PC-3 (cell line): ENCODE data around the gene ODAD2. TPM values are rescaled to one million over a fixed set of nuclear protein-coding genes. Genes with fewer than 3 reads are reported as not detected.

Experiments
- ATAC-seq: fragments of 200-7000 bp; cut with Tn5 transposase; 2 replicates; pipeline ENCODE4 v1.9.1; 2020; ENCODE audit warnings: mild to moderate bottlenecking, moderate library complexity
- Bru-seq: library from RNA; stranded (reverse); fragments of 400-500 nt; gene quantifications from one replicate; lab custom pipeline; 2021; lab: Mats Ljungman, UMichigan
- BruChase-seq, 2 experiments: library from RNA; stranded (reverse); fragments of 400-500 nt; gene quantifications; one replicate each; lab custom pipeline; 2021; lab: Mats Ljungman, UMichigan
- BruUV-seq: library from RNA; stranded (reverse); fragments of 400-500 nt; replicated peaks from 2 replicates; lab custom pipeline; 2021; lab: Mats Ljungman, UMichigan
- CTCF ChIA-PET: fragments of 300-600 bp; sonication (Branson Sonifier 250); formaldehyde crosslinking; loops from one replicate; lab custom pipeline; 2022; ENCODE audit warnings: antibody characterized with exemption; lab: Charles Lee
- POLR2A ChIA-PET: fragments of 300-600 bp; sonication (Branson Sonifier 250); formaldehyde crosslinking; loops from one replicate; lab custom pipeline; 2022; ENCODE audit warnings: antibody characterized with exemption; ENCODE audit not compliant: unreplicated experiment; lab: Charles Lee
- DNase-seq: peaks from one replicate; pipeline ENCODE4 v3.0.0-alpha.2; 2015
- H2AFZ ChIP-seq: fragments of 300-600 bp; sonication (generic); 2 replicates; pipeline ENCODE4 v1.6.0; 2016; ENCODE audit warnings: antibody characterized with exemption, low read length
- H3F3A ChIP-seq: fragments of 300-600 bp; sonication (generic); one replicate; pipeline ENCODE4 v1.6.0; 2017; ENCODE audit warnings: antibody characterized with exemption, low read length, control low read depth, mild to moderate bottlenecking; ENCODE audit not compliant: unreplicated experiment
- H3K27ac ChIP-seq: fragments of 300-600 bp; sonication (generic); 2 replicates; pipeline ENCODE4 v1.5.1; 2016; ENCODE audit warnings: mild to moderate bottlenecking, low read length
- H3K27me3 ChIP-seq: fragments of 300-600 bp; sonication (generic); 2 replicates; pipeline ENCODE4 v1.6.1; 2016; ENCODE audit warnings: low read length, mixed read lengths
- H3K36me3 ChIP-seq: fragments of 300-600 bp; sonication (generic); 2 replicates; pipeline ENCODE4 v1.6.1; 2016; ENCODE audit warnings: low read depth, mixed run types, low read length, mixed read lengths
- H3K4me1 ChIP-seq: fragments of 300-600 bp; sonication (generic); 2 replicates; pipeline ENCODE4 v1.5.1; 2016; ENCODE audit warnings: low read length; ENCODE audit not compliant: insufficient read depth
- H3K4me2 ChIP-seq: fragments of 300-600 bp; sonication (generic); 2 replicates; pipeline ENCODE4 v1.6.0; 2016; ENCODE audit warnings: low read length
- H3K4me3 ChIP-seq: fragments of 300-600 bp; sonication (generic); 2 replicates; pipeline ENCODE4 v1.5.1; 2016; ENCODE audit warnings: mild to moderate bottlenecking, low read length, mixed read lengths
- H3K79me2 ChIP-seq: fragments of 300-600 bp; sonication (generic); 2 replicates; pipeline ENCODE4 v1.6.1; 2017; ENCODE audit warnings: low read length, mixed read lengths
- H3K9ac ChIP-seq: fragments of 300-600 bp; sonication (generic); 2 replicates; pipeline ENCODE4 v1.6.0; 2016; ENCODE audit warnings: mild to moderate bottlenecking, low read length
- H3K9me2 ChIP-seq: fragments of 300-600 bp; sonication (generic); replicated peaks from 2 replicates; pipeline ENCODE4 v1.6.1; 2016; ENCODE audit warnings: mixed run types, low read length, mixed read lengths
- H3K9me3 ChIP-seq: fragments of 300-600 bp; sonication (generic); 2 replicates; pipeline ENCODE4 v1.6.1; 2016; ENCODE audit warnings: low read length, mixed read lengths
- H4K20me1 ChIP-seq: fragments of 300-600 bp; sonication (generic); 2 replicates; pipeline ENCODE4 v1.6.1; 2016; ENCODE audit warnings: low read length, mixed read lengths
- CTCF ChIP-seq: fragments of 300-600 bp; sonication (generic); conservative IDR thresholded peaks from 2 replicates; pipeline ENCODE4 v1.5.1; 2017; ENCODE audit warnings: antibody characterized with exemption, low read depth, mild to moderate bottlenecking, low read length
- EZH2 ChIP-seq: fragments of 300-600 bp; sonication (generic); IDR thresholded peaks from one replicate; pipeline ENCODE4 v1.6.1; 2017; ENCODE audit warnings: antibody characterized with exemption, mild to moderate bottlenecking, low read length; ENCODE audit not compliant: unreplicated experiment
- EZH2phosphoT487 ChIP-seq: fragments of 300-600 bp; sonication (generic); IDR thresholded peaks from 2 replicates; pipeline ENCODE4 v1.6.1; 2018; ENCODE audit warnings: mild to moderate bottlenecking, antibody characterized with exemption, low read length, borderline replicate concordance
- intact Hi-C: fragments of 100-400 bp; cut with micrococcal nuclease; formaldehyde crosslinking; loops from 2 replicates; pipeline ENCODE4 v1.9.0; 2023
- long read RNA-seq: library from polyadenylated mRNA; unstranded; transcript quantifications from one replicate; pipeline ENCODE4 v2.0.0, GENCODE V29; 2021; ENCODE audit not compliant: unreplicated experiment
- total RNA-seq: library from RNA; depleted of rRNA; stranded (reverse); fragments of >200 nt; gene quantifications from 2 replicates; pipeline ENCODE4 v1.2.3, GENCODE V29; 2014; rRNA removed

ODAD2 gene
- total RNA-seq (2.1 and 3.4 TPM in 2 replicates), Bru-seq, nascent RNA (percentile 45 among the genes with signal in this experiment), BruChase-seq, experiment 1, labeled RNA remaining after a 6-hour chase (percentile 37 among the genes with signal in this experiment), BruChase-seq, experiment 2, labeled RNA remaining after a 2-hour chase (percentile 49 among the genes with signal in this experiment)
- long read RNA-seq, partial matches to known transcripts, result 1 of 8 reads
- long read RNA-seq, other reads (novel, unspliced or antisense), result 5 of 8 reads

- H3K4me3 ChIP-seq, result peak within 1 kb of the TSS; percentile 90
- TF ChIP-seq EZH2 (no peak), EZH2phosphoT487 (no peak), CTCF (no peak)
- intact Hi-C loops, result loop anchor here (1.0 to 5.0 kb wide), 2 partner anchors 55 to 133 kb away; no protein-coding TSS in a partner anchor
- H3F3A ChIP-seq, result no peaks in the 10 kb centered on the region
- H3K27ac ChIP-seq, result peak within 1 kb of the TSS; percentile 18; the same call in 1 of the 2 replicates
- peak within 1 kb of the TSS; percentile 74 for H3K9ac ChIP-seq
- H3K4me2 ChIP-seq, result peak within 1 kb of the TSS; percentile 93
- H4K20me1 ChIP-seq, result no peaks in the 10 kb centered on the region
- BruUV-seq, result no TSS peak
- H3K9me2 ChIP-seq, result no peaks in the 10 kb centered on the region
- no peaks in the 10 kb centered on the region for H3K9me3 ChIP-seq
- no peaks in the 10 kb centered on the region for H3K27me3 ChIP-seq
- POLR2A ChIA-PET, result no interaction called here
- peak within 1 kb of the TSS; percentile 89 for H2AFZ ChIP-seq
- DNase-seq (peak; percentile 2), ATAC-seq (no peak)
- CTCF ChIA-PET, result no interaction called here
- peaks cover 7% of the 10 kb centered on the region; the same call in 1 of the 2 replicates for H3K4me1 ChIP-seq
- H3K36me3 ChIP-seq, result no peaks in the 10 kb centered on the region
- H3K79me2 ChIP-seq, result no peaks in the 10 kb centered on the region
Observed at GRCh38 chr10:27998954-27999275, at the start of gene ODAD2. ODAD2 (minus strand) TSS chr10:27999079; CDS start chr10:27995142, 3,937 bp downstream.

- no peaks in the 10 kb centered on the region for H3F3A ChIP-seq
- intact Hi-C loops, result no loop called here
- no peaks in the 10 kb centered on the region for H3K27me3 ChIP-seq
- no peak overlapping the region for H3K27ac ChIP-seq
- no peak overlapping the region for H3K9ac ChIP-seq
- H3K4me2 ChIP-seq, result no peak overlapping the region
- POLR2A ChIA-PET, result no interaction called here
- ATAC-seq (no peak), DNase-seq (no peak)
- no peaks in the 10 kb centered on the region for H3K4me1 ChIP-seq
- CTCF ChIA-PET, result no interaction called here
- no peaks in the 10 kb centered on the region for H3K79me2 ChIP-seq
- no TSS peak for BruUV-seq
- no peaks in the 10 kb centered on the region for H3K9me2 ChIP-seq
- no peaks in the 10 kb centered on the region for H3K9me3 ChIP-seq
- no peak overlapping the region for H3K4me3 ChIP-seq
- no peaks in the 10 kb centered on the region for H4K20me1 ChIP-seq
- no peaks in the 10 kb centered on the region for H3K36me3 ChIP-seq
- no peak for TF ChIP-seq EZH2phosphoT487
- no peak for TF ChIP-seq EZH2
- no peak for TF ChIP-seq CTCF
- H2AFZ ChIP-seq, result no peak overlapping the region
Observed at GRCh38 chr10:28047061-28047460, 48.2 kb upstream of the ODAD2 start.

- no peaks in the 10 kb centered on the region for H3K79me2 ChIP-seq
- BruUV-seq, result no TSS peak
- H3K9me3 ChIP-seq, result no peaks in the 10 kb centered on the region
- no peaks in the 10 kb centered on the region for H3K36me3 ChIP-seq
- intact Hi-C loops, result no loop called here
- DNase-seq (no peak), ATAC-seq (no peak)
- CTCF ChIA-PET, result no interaction called here
- no peaks in the 10 kb centered on the region for H3F3A ChIP-seq
- TF ChIP-seq CTCF (no peak), EZH2phosphoT487 (no peak), EZH2 (no peak)
- H3K4me3 ChIP-seq, result no peak overlapping the region
- H3K27ac ChIP-seq, result no peak overlapping the region
- H3K27me3 ChIP-seq, result no peaks in the 10 kb centered on the region
- H2AFZ ChIP-seq, result no peak overlapping the region
- no peak overlapping the region for H3K4me2 ChIP-seq
- no peak overlapping the region for H3K9ac ChIP-seq
- H4K20me1 ChIP-seq, result no peaks in the 10 kb centered on the region
- H3K9me2 ChIP-seq, result no peaks in the 10 kb centered on the region
- H3K4me1 ChIP-seq, result no peaks in the 10 kb centered on the region
- POLR2A ChIA-PET, result no interaction called here
Observed at GRCh38 chr10:28046579-28046978, 47.7 kb upstream of the ODAD2 start.
